Kasumi-1 (cell line): ENCODE data around the gene PLPP4.

Source experiments
- DNase-seq, 2 experiments: peaks; one replicate each; lab custom pipeline; 2025; lab: John Stamatoyannopoulos, UW

PLPP4 gene

GRCh38 chr10:120457431-120458172 lies 575 bp downstream of the PLPP4 start:
- no peak for DNase-seq

GRCh38 chr10:120458432-120458831 lies 1.4 kb downstream of the PLPP4 start:
- DNase-seq, result no peak

DNA sequence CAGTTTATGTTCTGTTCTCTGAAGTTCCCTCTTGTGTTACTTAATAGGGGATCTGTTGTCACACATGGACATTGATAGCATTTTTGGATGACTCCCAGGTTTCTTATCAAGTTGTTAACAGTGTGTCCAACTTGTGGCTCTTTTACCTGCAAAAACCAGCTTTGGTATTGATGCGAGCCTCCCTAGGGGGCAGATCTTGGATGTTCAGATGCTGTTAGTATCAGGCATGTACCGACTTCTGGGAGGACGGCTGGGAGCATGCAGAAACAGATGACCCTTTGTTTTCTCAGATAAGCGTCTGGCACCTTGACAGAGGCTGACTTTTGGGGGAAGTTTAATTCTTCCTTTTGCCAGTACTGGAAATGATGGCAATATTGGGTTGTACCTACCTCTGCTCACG lies 2.2 kb downstream of the PLPP4 start:
- no peak for DNase-seq

- no peak for DNase-seq
Observed at GRCh38 chr10:120460186-120460585, 3.2 kb downstream of the PLPP4 start.

DNA sequence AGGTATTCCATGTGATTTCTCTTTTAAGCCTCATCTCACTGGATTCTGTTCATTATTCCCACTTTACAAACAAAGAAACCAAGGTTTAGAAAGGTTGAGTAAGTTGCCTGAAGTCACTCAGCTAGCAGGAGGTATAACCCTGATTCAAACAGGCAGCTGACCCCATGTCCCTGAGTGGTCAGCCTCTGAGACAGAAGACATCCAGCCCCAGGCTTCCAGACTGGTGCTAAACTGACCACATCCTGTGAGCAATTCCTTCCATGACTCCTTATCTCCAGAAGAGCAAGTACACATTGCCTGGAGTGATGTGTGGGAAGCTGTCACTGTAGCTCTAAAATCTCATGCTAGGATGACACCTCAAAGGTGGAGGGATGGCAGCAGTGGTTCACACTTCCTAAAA lies 3.7 kb downstream of the PLPP4 start:
- no peak for DNase-seq

GRCh38 chr10:120462018-120462682 lies 5.1 kb downstream of the PLPP4 start:
- DNase-seq, result no peak

DNA sequence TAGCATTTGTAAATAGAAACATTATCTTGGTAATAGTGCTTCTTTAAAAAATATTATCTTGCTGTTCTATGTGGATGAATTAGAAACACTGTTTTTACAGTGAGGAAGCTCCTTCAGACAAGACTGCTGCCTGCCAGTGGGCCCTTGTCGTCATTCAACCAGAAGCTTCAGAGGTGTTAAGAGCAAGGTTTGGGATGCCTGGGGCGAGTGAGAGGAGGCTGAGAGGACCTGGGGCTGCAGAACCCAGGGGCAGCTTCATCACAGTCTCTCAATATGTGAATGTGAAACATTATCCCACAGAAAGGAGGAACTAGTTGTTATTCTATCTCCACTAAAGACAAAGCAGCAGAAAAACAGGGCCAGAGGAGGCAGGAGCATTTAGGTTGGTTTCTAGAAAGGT lies 8.1 kb downstream of the PLPP4 start:
- no peak for DNase-seq

- DNase-seq, result no peak
Observed at GRCh38 chr10:120466006-120466405, 9.0 kb downstream of the PLPP4 start.

- no peak for DNase-seq
Observed at GRCh38 chr10:120473593-120473992, 16.6 kb downstream of the PLPP4 start.

- no peak for DNase-seq
Observed at GRCh38 chr10:120474956-120475355, 17.9 kb downstream of the PLPP4 start.

- no peak for DNase-seq
Observed at GRCh38 chr10:120475844-120476791, 19.1 kb downstream of the PLPP4 start.

- no peak for DNase-seq
Observed at GRCh38 chr10:120477021-120477742, 20.2 kb downstream of the PLPP4 start.

DNA sequence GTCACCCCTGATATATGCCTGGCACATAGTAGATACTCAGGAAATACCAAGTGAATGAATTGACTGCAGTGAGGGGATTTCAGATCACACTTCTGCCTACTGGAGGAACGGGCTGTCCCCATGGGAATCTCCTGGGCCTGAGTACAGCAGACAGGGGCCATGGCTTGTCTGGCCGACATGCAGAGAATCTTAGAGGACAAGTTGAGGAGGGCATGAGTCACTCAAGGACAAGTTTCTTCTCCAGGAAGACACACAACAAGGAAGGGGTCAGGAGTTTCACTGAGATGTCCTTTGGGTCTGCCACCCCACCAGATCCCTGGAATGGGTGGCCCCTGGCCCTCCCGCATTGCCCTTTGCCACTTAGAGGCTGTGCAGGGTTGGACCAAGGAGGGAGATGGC lies 20.7 kb downstream of the PLPP4 start:
- DNase-seq, result no peak

GRCh38 chr10:120478386-120478785 lies 21.4 kb downstream of the PLPP4 start:
- no peak for DNase-seq

- no peak for DNase-seq
Observed at GRCh38 chr10:120479506-120479905, 22.5 kb downstream of the PLPP4 start.

- no peak for DNase-seq
Observed at GRCh38 chr10:120480065-120480600, 23.1 kb downstream of the PLPP4 start.

- DNase-seq, result no peak
Observed at GRCh38 chr10:120480848-120481247, 23.8 kb downstream of the PLPP4 start.

DNA sequence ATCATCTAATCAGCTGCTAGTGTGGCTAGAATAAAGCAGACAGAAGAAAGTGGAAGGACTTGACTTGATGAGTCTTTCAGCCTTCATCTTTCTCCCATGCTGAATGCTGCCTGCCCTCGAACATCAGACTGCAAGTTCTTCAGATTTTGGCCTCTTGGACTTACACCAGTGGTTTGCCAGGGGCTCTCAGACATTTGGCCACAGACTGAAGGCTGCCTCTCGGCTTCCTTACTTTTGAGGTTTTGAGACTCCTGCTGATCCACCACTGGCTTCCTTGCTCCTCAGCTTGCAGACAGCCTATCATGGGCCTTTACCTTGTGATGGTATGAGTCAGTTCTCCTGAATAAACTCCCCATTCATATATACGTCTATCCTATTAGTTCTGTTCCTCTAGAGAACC lies 26.0 kb downstream of the PLPP4 start:
- DNase-seq, result no peak

GRCh38 chr10:120483651-120484301 lies 26.7 kb downstream of the PLPP4 start:
- no peak for DNase-seq

GRCh38 chr10:120485946-120486345 lies 28.9 kb downstream of the PLPP4 start:
- DNase-seq, result no peak

DNA sequence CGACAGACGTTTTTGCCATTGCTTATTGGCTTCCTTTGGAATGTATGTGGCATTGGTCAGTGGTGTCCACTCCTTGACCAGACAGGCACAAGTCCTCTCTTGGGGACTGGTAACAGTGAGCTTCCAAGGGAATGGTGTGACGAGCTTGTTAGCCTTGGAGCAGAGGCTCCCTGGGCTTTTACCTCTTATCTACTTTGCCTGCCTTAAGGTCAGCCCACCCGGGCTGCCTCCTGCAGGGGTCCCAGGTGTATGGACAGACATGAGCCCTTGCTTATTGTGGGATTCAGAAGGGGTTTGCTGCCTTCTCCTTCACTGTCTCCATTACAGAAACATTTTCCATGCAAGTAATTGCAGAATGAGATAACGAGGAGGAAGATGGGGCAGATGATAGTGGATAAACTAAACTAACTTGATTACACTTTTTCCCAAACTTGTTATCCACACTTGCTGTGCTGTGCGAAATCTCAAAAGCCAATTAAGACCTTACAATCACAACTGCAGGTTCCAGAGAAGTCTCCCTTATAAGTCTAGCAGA lies 29.7 kb downstream of the PLPP4 start:
- no peak for DNase-seq
